K562 (cell line): ENCODE data around the gene PIP5K1B. TPM values are rescaled to one million over a fixed set of nuclear protein-coding genes. Genes with fewer than 3 reads are reported as not detected.

Experiments
- ATAC-seq: fragments of 200-7000 bp; cut with Tn5 transposase; 3 replicates; pipeline ENCODE4 v1.9.1; 2020; ENCODE audit warnings: moderate library complexity
- BruUV-seq: library from RNA; stranded (reverse); fragments of 400-500 nt; replicated peaks from 2 replicates; lab custom pipeline; 2021; lab: Mats Ljungman, UMichigan
- CTCF ChIA-PET: fragments of 300-600 bp; formaldehyde crosslinking; extraction: SDS; loops from one replicate; lab custom pipeline; 2021; ENCODE audit warnings: low intra/inter-chr PET ratio; lab: Yijun Ruan, JAX
- POLR2A ChIA-PET: fragments of 300-600, 350-650 bp; sonication (Branson Sonifier 250); formaldehyde crosslinking; extraction: SDS; loops from one replicate; lab custom pipeline; 2021; ENCODE audit warnings: antibody characterized with exemption, inconsistent platforms; lab: Yijun Ruan, JAX
- DNase-seq, 4 experiments: peaks; one replicate each; pipeline versions ENCODE4 v3.0.0 to v3.0.0-alpha.2; 2011 to 2018; ENCODE audit warnings: low spot score in 3 of 4, mixed read lengths in 3 of 4; ENCODE audit errors: extremely low read depth in 1 of 4
- FAIRE-seq: peaks from 2 replicates; lab custom pipeline; 2011; peaks lifted over from hg19 to GRCh38; lab: Jason Lieb, UNC
- H2AFZ ChIP-seq: 2 replicates; pipeline ENCODE4 v1.6.0; 2011; ENCODE audit warnings: low read depth, low read length, control low read depth, inconsistent platforms
- H3K27ac ChIP-seq: fragments of 200-600 bp; 3 replicates; pipeline ENCODE4 v1.8.0; 2011; ENCODE audit warnings: low read depth, mild to moderate bottlenecking, control low read depth, inconsistent platforms, low read length, moderate library complexity, mixed read lengths; ENCODE audit errors: extremely low read depth
- H3K27me3 ChIP-seq, 2 experiments: fragments of 300-600 bp in 1 of 2; 2 replicates in 1 of 2; 3 replicates in 1 of 2; pipeline versions ENCODE4 v1.6.0 to v1.8.0; 2011; ENCODE audit warnings: inconsistent platforms in 2 of 2, low read length in 2 of 2, mild to moderate bottlenecking in 1 of 2, mixed read lengths in 1 of 2, moderate library complexity in 1 of 2; ENCODE audit not compliant: control insufficient read depth in 2 of 2, insufficient read depth in 2 of 2
- H3K36me3 ChIP-seq: fragments of 300-600 bp; 3 replicates; pipeline ENCODE4 v1.8.0; 2011; ENCODE audit warnings: mild to moderate bottlenecking, low read length, inconsistent platforms; ENCODE audit not compliant: control insufficient read depth, insufficient read depth
- H3K4me1 ChIP-seq, 2 experiments: fragments of 200-600 bp in 1 of 2; replicated peaks in 1 of 2; 2 replicates in 1 of 2; 3 replicates in 1 of 2; pipeline versions ENCODE4 v1.5.1 to v1.8.0; 2011; ENCODE audit warnings: inconsistent platforms in 2 of 2, low read length in 2 of 2, mild to moderate bottlenecking in 1 of 2, mixed read lengths in 1 of 2, moderate library complexity in 1 of 2; ENCODE audit not compliant: control insufficient read depth in 2 of 2, insufficient read depth in 2 of 2
- H3K4me2 ChIP-seq: 2 replicates; pipeline ENCODE4 v1.6.1; 2011; ENCODE audit warnings: low read length, control low read depth, inconsistent platforms, mixed read lengths; ENCODE audit not compliant: insufficient read depth
- H3K4me3 ChIP-seq: fragments of 200-600 bp; sonication (generic), shearing (Covaris generic); 2 replicates; pipeline ENCODE4 v1.5.1; 2016; ENCODE audit warnings: control low read depth, inconsistent platforms
- H3K79me2 ChIP-seq: fragments of 200-600 bp; 3 replicates; pipeline ENCODE4 v1.8.0; 2011; ENCODE audit warnings: low read length, inconsistent platforms; ENCODE audit not compliant: control insufficient read depth, insufficient read depth
- H3K9ac ChIP-seq, 2 experiments: 2 replicates each; pipeline versions ENCODE4 v1.6.0 to v1.6.1; 2011; ENCODE audit warnings: low read depth in 2 of 2, low read length in 2 of 2, control low read depth in 1 of 2, inconsistent platforms in 1 of 2, mild to moderate bottlenecking in 1 of 2, mixed read lengths in 1 of 2; ENCODE audit not compliant: insufficient read depth in 1 of 2
- H3K9me1 ChIP-seq: one replicate; pipeline ENCODE4 v1.6.0; 2011; ENCODE audit warnings: inconsistent platforms, mild to moderate bottlenecking, low read length, moderate library complexity; ENCODE audit not compliant: control insufficient read depth, insufficient read depth
- H3K9me3 ChIP-seq: replicated peaks from 2 replicates; pipeline ENCODE4 v1.5.1; 2011; ENCODE audit warnings: low read depth, low read length, inconsistent platforms; ENCODE audit not compliant: control insufficient read depth, insufficient read depth
- H4K20me1 ChIP-seq: replicated peaks from 2 replicates; pipeline ENCODE4 v1.6.1; 2011; ENCODE audit warnings: low read length, inconsistent platforms, mixed read lengths; ENCODE audit not compliant: control insufficient read depth, insufficient read depth
- ARID1B ChIP-seq: fragments of 450-650 bp; IDR thresholded peaks from 2 replicates; pipeline ENCODE4 v1.6.1; 2016; ENCODE audit warnings: antibody characterized with exemption, mild to moderate bottlenecking, inconsistent platforms
- BRD9 ChIP-seq: fragments of 450-650 bp; IDR thresholded peaks from 2 replicates; pipeline ENCODE4 v1.6.1; 2018; ENCODE audit warnings: low read depth; ENCODE audit not compliant: partially characterized antibody
- CBFA2T3 ChIP-seq: fragments of 450-650 bp; IDR thresholded peaks from 2 replicates; pipeline ENCODE4 v1.6.1; 2017
- CBX2 ChIP-seq: fragments of 200-600 bp; sonication (generic); IDR thresholded peaks from one replicate; pipeline ENCODE4 v1.6.1; 2012; ENCODE audit warnings: mild to moderate bottlenecking, low read length, inconsistent platforms; ENCODE audit not compliant: insufficient read depth, poor library complexity, severe bottlenecking
- CSDE1 ChIP-seq, 2 experiments: fragments of 450-650 bp; IDR thresholded peaks; 2 replicates each; pipeline ENCODE4 v1.6.1; 2016; ENCODE audit warnings: mild to moderate bottlenecking in 1 of 2
- EHMT2 ChIP-seq: fragments of 450-650 bp; IDR thresholded peaks from 2 replicates; pipeline ENCODE4 v1.6.1; 2018; ENCODE audit warnings: antibody characterized with exemption
- HDAC6 ChIP-seq: IDR thresholded peaks from 2 replicates; pipeline ENCODE4 v1.6.1; 2012; ENCODE audit warnings: low read depth, mild to moderate bottlenecking, control low read depth, inconsistent platforms, low read length, moderate library complexity
- HOXB6 ChIP-seq: fragments of 250-450 bp; sonication (Bioruptor Pico); IDR thresholded peaks from 2 replicates; pipeline ENCODE4 v1.5.1; 2022; ENCODE audit warnings: mild to moderate bottlenecking, borderline replicate concordance
- KDM2B ChIP-seq: fragments of 250-450 bp; sonication (Bioruptor Pico); IDR thresholded peaks from 2 replicates; pipeline ENCODE4 v1.8.0; 2021; ENCODE audit warnings: mild to moderate bottlenecking, moderate library complexity
- PHF20 ChIP-seq: fragments of 450-650 bp; IDR thresholded peaks from 2 replicates; pipeline ENCODE4 v1.6.1; 2018; ENCODE audit not compliant: partially characterized antibody
- RFX7 ChIP-seq: fragments of 250-450 bp; sonication (Bioruptor Pico); IDR thresholded peaks from 2 replicates; pipeline ENCODE4 v1.5.1; 2021; ENCODE audit warnings: mild to moderate bottlenecking
- RHOXF2B ChIP-seq: fragments of 250-450 bp; sonication (Bioruptor Pico); conservative IDR thresholded peaks from 2 replicates; pipeline ENCODE4 v1.5.1; 2021
- SMAD3 ChIP-seq: fragments of 450-650 bp; formaldehyde crosslinking; conservative IDR thresholded peaks from 2 replicates; pipeline ENCODE4 v1.4.0; 2020; ENCODE audit warnings: mild to moderate bottlenecking
- SPI1 ChIP-seq: IDR thresholded peaks from 2 replicates; pipeline ENCODE4 v1.6.1; 2011; ENCODE audit warnings: low read depth, low read length, control low read depth, borderline replicate concordance
- SUPT5H ChIP-seq: fragments of 450-650 bp; IDR thresholded peaks from 2 replicates; pipeline ENCODE4 v1.6.1; 2016
- ZBTB49 ChIP-seq: sonication (generic); formaldehyde crosslinking; IDR thresholded peaks from 2 replicates; pipeline ENCODE4 v1.8.0; 2022; ENCODE audit warnings: missing genetic modification reagents, mild to moderate bottlenecking, borderline replicate concordance
- ZNF134 ChIP-seq: fragments of 250-450 bp; sonication (Bioruptor Pico); conservative IDR thresholded peaks from 2 replicates; pipeline ENCODE4 v1.4.0; 2020
- ZNF184 ChIP-seq: sonication (generic); formaldehyde crosslinking; IDR thresholded peaks from 2 replicates; pipeline ENCODE4 v1.5.0; 2020; ENCODE audit warnings: missing genetic modification reagents
- ZNF41 ChIP-seq: fragments of 250-450 bp; sonication (Bioruptor Pico); conservative IDR thresholded peaks from 2 replicates; pipeline ENCODE4 v1.4.0; 2020; ENCODE audit warnings: mild to moderate bottlenecking
- ZNF444 ChIP-seq: fragments of 250-450 bp; sonication (Bioruptor Pico); IDR thresholded peaks from 2 replicates; pipeline ENCODE4 v1.4.0; 2020; ENCODE audit warnings: mild to moderate bottlenecking, moderate library complexity
- ZNF830 ChIP-seq: fragments of 250-450 bp; sonication (Bioruptor Pico); IDR thresholded peaks from 2 replicates; pipeline ENCODE4 v1.5.0; 2021; ENCODE audit warnings: mild to moderate bottlenecking
- WGBS: fragments of 100-300 bp; shearing (Covaris generic); methylation state at CpG from one replicate; pipeline ENCODE4 v1.1.6; 2016; ENCODE audit warnings: low coverage, mixed read lengths; ENCODE audit not compliant: insufficient coverage; ENCODE audit errors: missing lambda C conversion rate; 5-methylcytosine and 5-hydroxymethylcytosine counted together
- in situ Hi-C: fragments of 300-500 bp; cut with MboI; formaldehyde crosslinking; loops from 4 replicates; pipeline ENCODE4 v1.15.0; 2018; ENCODE audit warnings: inconsistent platforms, mixed read lengths
- intact Hi-C: fragments of 100-400 bp; cut with micrococcal nuclease; formaldehyde crosslinking; loops from 2 replicates; pipeline ENCODE4 v1.14.2; 2022
- polyA plus RNA-seq, 8 experiments: library from polyadenylated mRNA; depleted of rRNA in 4 of 8; stranded (reverse) in 5 of 8; unstranded in 3 of 8; fragments of >200 nt; fragmentation: Nextera tagmentation in 2 of 8; fragmentation: Illumina TruSeq in 1 of 8; extraction: Ambion mirVana in 2 of 8; extraction: Trizol in 1 of 8; gene quantifications; 2 replicates each; pipeline versions ENCODE4 v1.2.1 to v1.2.3, GENCODE V29; 2011 to 2014; ENCODE audit warnings: inconsistent platforms in 1 of 8, missing spikeins in 1 of 8
- total RNA-seq, 7 experiments: library from RNA; depleted of rRNA in 6 of 7; stranded (reverse); fragments of >200 nt in 6 of 7; fragmentation: Illumina TruSeq in 2 of 7; extraction: Trizol in 2 of 7; gene quantifications; 2 replicates each; pipeline versions ENCODE4 v1.2.1 to v1.2.3, GENCODE V29; 2011 to 2021; ENCODE audit warnings: low replicate concordance in 1 of 7
- TF ChIP-seq, protein P1 (sequence below): sonication (generic); formaldehyde crosslinking; IDR thresholded peaks from 2 replicates; pipeline ENCODE4 v1.8.0; 2022; ENCODE audit warnings: missing genetic modification reagents, mild to moderate bottlenecking, moderate library complexity, borderline replicate concordance

The PIP5K1B gene
- total and polyA plus RNA-seq, 9 of the 15 experiments (the other 6 are each of a cell fraction or from before 2014, with no cell fraction given), result 3.1 to 12.9 (median 7.4) TPM

- CTCF ChIA-PET, result no interaction called here
- no peaks in the 10 kb centered on the region for H4K20me1 ChIP-seq
- no peak for DNase-seq
These were observed 178.2 kb downstream of the PIP5K1B start for GRCh38 chr9:68883224-68883623.

More at GRCh38 chr9:68883224-68883623, 178.2 kb downstream of the PIP5K1B start:
- Histone ChIP-seq H3K9ac (no peak overlapping the region), H3K4me3 (no peak overlapping the region), H2AFZ (no peak overlapping the region), H3K9me3 (no peaks in the 10 kb centered on the region), H3K4me1 (no peaks in the 10 kb centered on the region; a peak in 3 of 5 replicates), H3K79me2 (no peaks in the 10 kb centered on the region), H3K9me1 (no peaks in the 10 kb centered on the region), H3K27me3 (no peaks in the 10 kb centered on the region), H3K36me3 (no peaks in the 10 kb centered on the region), H3K27ac (no peak overlapping the region), H3K4me2 (no peak overlapping the region)
- ATAC-seq (no peak), FAIRE-seq (no peak)
- BruUV-seq, result no TSS peak
- intact Hi-C loops, result loop anchor here (5.0 kb wide), 1 partner anchor 114 kb away; no protein-coding TSS in a partner anchor
- 25% methylated on average over 2 of the region's 3 CpGs for WGBS
- TF ChIP-seq HOXB6 (CRISPR knock-in tag), result no peak
- TF ChIP-seq CBFA2T3, result peak; percentile 24; the same call in 1 of the 2 replicates
- TF ChIP-seq ZNF41 (CRISPR knock-in tag), result no peak
- 0 out of 2 replicates have a peak, but pooled peaks have one; percentile 11 for TF ChIP-seq ARID1B
- no peak for TF ChIP-seq KDM2B (CRISPR knock-in tag)
- TF ChIP-seq BRD9, result no peak
- TF ChIP-seq SUPT5H, result no peak
- TF ChIP-seq, protein P1, sequence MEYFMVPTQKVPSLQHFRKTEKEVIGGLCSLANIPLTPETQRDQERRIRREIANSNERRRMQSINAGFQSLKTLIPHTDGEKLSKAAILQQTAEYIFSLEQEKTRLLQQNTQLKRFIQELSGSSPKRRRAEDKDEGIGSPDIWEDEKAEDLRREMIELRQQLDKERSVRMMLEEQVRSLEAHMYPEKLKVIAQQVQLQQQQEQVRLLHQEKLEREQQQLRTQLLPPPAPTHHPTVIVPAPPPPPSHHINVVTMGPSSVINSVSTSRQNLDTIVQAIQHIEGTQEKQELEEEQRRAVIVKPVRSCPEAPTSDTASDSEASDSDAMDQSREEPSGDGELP (CRISPR knock-in tag), result no peak
- no peak for TF ChIP-seq SMAD3 (CRISPR knock-in tag)
- no peak for TF ChIP-seq CSDE1 (IDR thresholded peaks at IDR 0.05)
- TF ChIP-seq ZNF184 (CRISPR knock-in tag), result no peak
- TF ChIP-seq EHMT2, result no peak
- TF ChIP-seq ZNF444 (CRISPR knock-in tag), result no peak
- no peak for TF ChIP-seq ZNF830
- TF ChIP-seq RFX7 (CRISPR knock-in tag), result no peak
- TF ChIP-seq PHF20, result no peak
- no peak for TF ChIP-seq HDAC6
- TF ChIP-seq ZBTB49, result no peak
- TF ChIP-seq SPI1, result peak; percentile 73; the same call in 1 of the 2 replicates
- TF ChIP-seq CBX2, result no peak
- no peak for TF ChIP-seq ZNF134
- TF ChIP-seq RHOXF2B (CRISPR knock-in tag), result no peak
- POLR2A ChIA-PET, result interaction anchor here (0.7 kb wide), 1 partner anchor 15 kb away, joined by 3 read pairs; no protein-coding TSS in a partner anchor
- in situ Hi-C loops, result no loop called here
